Measurements from ENCODE around the gene CSNK1D.

CSNK1D gene

DNA sequence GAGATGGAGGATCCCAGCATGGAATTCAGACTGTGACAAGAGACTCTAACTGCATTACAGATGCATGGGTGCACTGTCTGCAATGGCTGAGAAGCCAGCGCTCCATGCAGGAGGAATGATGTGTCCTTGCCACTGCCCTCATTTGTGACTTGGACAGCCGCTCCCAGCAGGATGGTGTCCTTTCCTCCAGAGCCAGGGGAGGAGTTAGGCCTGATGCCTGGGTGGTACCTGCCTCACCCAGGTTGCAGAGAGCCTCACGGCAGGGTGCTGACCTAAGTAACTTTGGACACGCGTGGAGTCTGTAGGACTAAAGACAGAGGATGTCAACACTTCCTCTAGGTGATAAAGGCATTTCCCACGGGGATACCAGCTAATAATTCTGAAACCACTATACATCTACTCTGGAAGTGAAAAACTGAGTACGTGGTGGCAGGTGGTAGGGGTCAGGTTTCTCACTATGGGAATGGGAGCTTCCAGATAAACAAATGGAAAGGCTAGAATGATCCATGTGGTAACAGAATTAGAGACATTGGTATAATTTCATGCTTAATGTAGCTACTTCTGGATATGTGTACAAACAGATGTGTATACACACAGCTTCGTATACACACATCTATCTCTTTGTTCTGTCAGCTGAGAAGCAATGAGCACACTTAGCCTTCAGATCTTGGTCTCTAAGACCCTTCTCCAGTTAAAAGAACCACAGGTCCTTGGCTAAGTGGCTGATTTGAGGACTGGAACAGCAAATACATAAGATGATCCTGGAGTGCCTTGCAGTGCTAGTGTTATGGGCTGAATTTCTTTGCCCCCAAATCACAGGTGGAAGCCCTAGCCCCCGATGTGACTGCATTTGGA lies 13.7 kb upstream of the CSNK1D start:
- Histone ChIP-seq H3K27ac (ENCODE audit: low read depth, low read length) (peak overlapping the region; percentile 61), H3K9me3 (ENCODE audit: low read length) (no peaks in the 10 kb centered on the region), H3K9ac (ENCODE audit: low read length) (no peak overlapping the region), H3K4me3 (ENCODE audit: low read depth in 1 of 2, low read length in 2 of 2) (no peak overlapping the region), H3K27me3 (ENCODE audit: control insufficient read depth in 1 of 2, insufficient read depth in 2 of 2, low read length in 2 of 2) (no peaks in the 10 kb centered on the region), H3K36me3 (ENCODE audit: insufficient read depth, low read length) (no peaks in the 10 kb centered on the region), H3K4me1 (ENCODE audit: insufficient read depth, low read length) (peaks cover 25% of the 10 kb centered on the region)

DNA sequence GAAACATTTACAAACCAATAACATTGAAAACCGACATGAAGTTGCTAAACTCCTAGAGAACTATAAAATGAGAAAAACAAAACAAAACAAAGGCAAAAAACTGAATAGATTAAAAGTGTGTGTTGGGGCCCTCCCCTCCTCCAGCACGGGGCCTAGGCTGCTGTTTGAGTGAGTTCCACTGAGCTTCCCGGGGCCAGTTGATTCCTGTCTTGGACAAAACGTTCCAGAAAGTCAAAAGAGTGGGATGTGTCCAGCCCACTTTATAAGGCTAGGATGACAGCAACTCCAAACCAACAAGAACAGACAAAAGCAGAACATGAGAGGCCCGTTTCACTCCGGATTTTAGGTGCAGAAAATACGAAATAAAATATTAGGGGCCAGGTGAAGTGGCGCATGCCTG lies 11.6 kb upstream of the CSNK1D start:
- Histone ChIP-seq H3K36me3 (ENCODE audit: insufficient read depth, low read length) (no peaks in the 10 kb centered on the region), H3K9ac (ENCODE audit: low read length) (no peak overlapping the region), H3K4me3 (ENCODE audit: low read depth in 1 of 2, low read length in 2 of 2) (no peak overlapping the region), H3K4me1 (ENCODE audit: insufficient read depth, low read length) (peaks cover 18% of the 10 kb centered on the region), H3K9me3 (ENCODE audit: low read length) (no peaks in the 10 kb centered on the region), H3K27ac (ENCODE audit: low read depth, low read length) (no peak overlapping the region), H3K27me3 (ENCODE audit: control insufficient read depth in 1 of 2, insufficient read depth in 2 of 2, low read length in 2 of 2) (no peaks in the 10 kb centered on the region)

DNA sequence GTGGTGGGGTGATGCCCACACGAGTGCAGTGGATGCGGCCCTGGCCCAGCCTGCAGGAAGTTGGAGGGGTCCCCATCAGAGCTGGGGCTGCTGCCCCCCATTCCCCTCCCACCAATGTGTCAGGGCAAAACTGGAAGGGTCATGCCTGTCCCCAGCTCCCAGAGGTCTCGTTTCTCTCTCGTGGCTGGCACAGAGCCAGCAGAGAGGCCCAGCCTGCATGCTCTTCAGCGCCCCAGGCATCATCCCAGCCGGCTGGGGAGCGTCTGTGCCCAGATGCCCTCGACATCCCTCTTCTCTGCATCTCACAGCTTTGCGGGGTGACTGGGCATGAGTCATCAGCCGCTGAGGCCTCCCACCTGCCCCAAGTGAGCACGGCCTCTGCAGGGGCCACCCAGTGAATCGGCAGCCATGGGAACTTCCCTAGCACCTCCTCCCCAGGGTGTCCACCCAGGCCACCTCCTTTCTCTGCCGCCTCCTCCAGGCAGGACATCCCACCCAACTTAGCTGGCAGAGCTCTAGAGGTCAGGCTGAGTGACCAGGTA lies 9.8 kb upstream of the CSNK1D start:
- no peak overlapping the region for H3K27ac ChIP-seq (ENCODE audit: low read depth, low read length)
- H3K27me3 ChIP-seq (ENCODE audit: control insufficient read depth in 1 of 2, insufficient read depth in 2 of 2, low read length in 2 of 2): no peaks in the 10 kb centered on the region
- no peaks in the 10 kb centered on the region for H3K36me3 ChIP-seq (ENCODE audit: insufficient read depth, low read length)
- H3K9ac ChIP-seq (ENCODE audit: low read length): no peak overlapping the region
- no peaks in the 10 kb centered on the region for H3K9me3 ChIP-seq (ENCODE audit: low read length)
- H3K4me1 ChIP-seq (ENCODE audit: insufficient read depth, low read length): peaks cover 9% of the 10 kb centered on the region
- H3K4me3 ChIP-seq (ENCODE audit: low read depth in 1 of 2, low read length in 2 of 2): no peak overlapping the region

DNA sequence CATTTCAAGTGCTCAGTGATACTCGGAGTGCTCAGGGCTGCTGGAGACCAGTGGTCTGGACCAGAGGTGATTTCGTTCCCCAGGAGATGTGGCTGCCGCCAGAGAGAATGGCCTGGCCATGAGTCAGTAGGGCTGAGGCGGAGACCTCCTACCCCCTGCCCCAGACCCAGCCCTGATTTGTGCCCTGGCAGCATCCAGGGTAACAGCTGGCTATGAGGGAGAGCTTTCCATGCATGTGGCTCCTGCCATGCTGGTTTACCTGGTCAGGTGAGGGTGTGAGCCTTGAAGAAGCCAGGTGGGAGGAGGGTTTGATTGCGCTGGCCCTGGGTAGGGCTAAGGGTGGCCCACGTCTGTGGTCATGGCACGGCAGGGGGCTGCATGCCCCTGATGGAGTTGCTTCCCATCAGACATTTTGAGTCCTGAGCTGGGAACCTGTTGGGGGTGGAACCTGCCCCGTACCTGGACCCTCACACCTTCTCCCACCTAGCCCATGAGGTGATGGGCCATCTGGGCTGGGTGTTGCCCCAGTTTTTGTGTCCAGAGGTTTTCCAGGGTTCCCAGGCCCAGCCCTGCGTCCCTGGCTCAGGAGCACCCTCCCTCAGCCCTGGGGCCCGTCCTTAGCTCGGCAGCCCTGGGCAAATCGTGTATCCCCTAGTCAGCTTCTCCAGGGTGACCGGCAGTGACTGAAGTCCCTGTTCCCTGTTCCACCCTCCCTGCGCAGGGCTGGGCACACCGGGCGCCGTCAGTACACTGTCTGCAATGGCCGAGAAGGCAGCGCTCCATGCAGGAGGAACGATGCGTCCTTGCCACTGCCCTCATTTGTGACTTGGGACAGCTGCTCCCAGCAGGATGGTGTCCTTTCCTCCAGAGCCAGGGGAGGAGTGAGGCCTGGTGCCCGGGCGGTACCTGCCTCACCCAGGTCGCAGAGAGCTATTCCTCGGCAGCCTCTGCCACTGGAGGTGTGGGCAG lies 9.0 kb upstream of the CSNK1D start:
- Histone ChIP-seq H3K36me3 (ENCODE audit: insufficient read depth, low read length) (no peaks in the 10 kb centered on the region), H3K9me3 (ENCODE audit: low read length) (no peaks in the 10 kb centered on the region), H3K27me3 (ENCODE audit: control insufficient read depth in 1 of 2, insufficient read depth in 2 of 2, low read length in 2 of 2) (no peaks in the 10 kb centered on the region), H3K4me3 (ENCODE audit: low read depth in 1 of 2, low read length in 2 of 2) (no peak overlapping the region), H3K4me1 (ENCODE audit: insufficient read depth, low read length) (peaks cover 1% of the 10 kb centered on the region), H3K27ac (ENCODE audit: low read depth, low read length) (no peak overlapping the region), H3K9ac (ENCODE audit: low read length) (no peak overlapping the region)

DNA sequence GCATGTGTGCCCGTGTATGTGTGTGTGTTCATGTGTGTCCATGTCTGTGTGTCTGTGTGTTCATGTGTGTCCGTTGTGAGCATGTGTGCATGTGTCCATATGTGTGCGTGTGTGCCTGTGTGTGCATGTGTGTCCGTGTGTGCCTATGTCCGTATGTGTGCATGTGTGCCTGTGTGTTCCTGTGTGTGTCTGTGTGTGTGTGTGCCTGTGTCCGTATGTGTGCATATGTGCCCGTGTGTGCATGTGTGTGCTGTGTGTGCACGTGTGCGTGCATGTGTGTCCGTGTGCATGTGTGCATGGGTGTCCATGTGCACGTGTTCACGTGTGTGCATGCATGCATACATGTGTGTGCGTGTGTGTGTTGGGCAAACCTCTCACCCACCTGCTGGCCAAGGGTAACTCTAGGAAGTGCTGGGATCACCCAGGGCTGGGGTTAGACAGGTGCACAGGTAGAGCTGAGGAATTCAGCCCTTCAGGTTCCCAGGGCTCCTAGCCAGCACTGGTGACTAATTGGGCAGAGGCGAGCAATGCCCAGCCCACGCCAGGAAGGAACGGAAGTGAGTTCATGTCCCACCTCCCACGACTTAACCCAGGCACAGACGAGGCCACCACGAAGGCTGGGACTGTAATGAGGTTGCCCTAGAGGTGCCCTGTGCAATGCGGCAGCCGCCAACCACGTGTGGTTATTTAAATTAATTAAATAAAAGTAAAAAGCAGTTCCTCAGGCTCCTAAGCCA lies 8.2 kb upstream of the CSNK1D start:
- no peak overlapping the region for H3K4me3 ChIP-seq (ENCODE audit: low read depth in 1 of 2, low read length in 2 of 2)
- no peaks in the 10 kb centered on the region for H3K36me3 ChIP-seq (ENCODE audit: insufficient read depth, low read length)
- H3K27ac ChIP-seq (ENCODE audit: low read depth, low read length): no peak overlapping the region
- no peaks in the 10 kb centered on the region for H3K27me3 ChIP-seq (ENCODE audit: control insufficient read depth in 1 of 2, insufficient read depth in 2 of 2, low read length in 2 of 2)
- no peak overlapping the region for H3K9ac ChIP-seq (ENCODE audit: low read length)
- H3K9me3 ChIP-seq (ENCODE audit: low read length): no peaks in the 10 kb centered on the region
- H3K4me1 ChIP-seq (ENCODE audit: insufficient read depth, low read length): no peaks in the 10 kb centered on the region

DNA sequence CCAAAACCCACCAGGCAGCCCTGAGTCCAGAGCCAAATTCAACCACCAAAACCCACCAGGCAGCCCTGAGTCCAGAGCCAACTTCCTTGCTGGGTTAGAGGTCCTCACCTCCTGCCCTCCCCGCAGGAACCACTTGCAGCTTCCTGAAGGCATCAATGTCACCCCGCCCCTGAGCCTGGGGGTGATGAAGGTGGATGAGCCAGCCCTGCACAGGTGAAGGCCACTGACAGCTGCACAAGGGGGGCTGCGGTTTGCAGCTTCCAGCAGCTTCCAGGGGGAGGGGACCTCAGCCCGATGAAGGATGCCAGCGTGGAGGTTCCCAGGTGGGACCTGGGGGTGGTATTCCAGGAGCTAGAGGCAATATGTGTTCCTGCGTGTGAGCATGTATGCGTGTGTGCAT lies 7.6 kb upstream of the CSNK1D start:
- H3K4me3 ChIP-seq (ENCODE audit: low read depth in 1 of 2, low read length in 2 of 2): no peak overlapping the region
- no peaks in the 10 kb centered on the region for H3K4me1 ChIP-seq (ENCODE audit: insufficient read depth, low read length)
- no peaks in the 10 kb centered on the region for H3K27me3 ChIP-seq (ENCODE audit: control insufficient read depth in 1 of 2, insufficient read depth in 2 of 2, low read length in 2 of 2)
- H3K27ac ChIP-seq (ENCODE audit: low read depth, low read length): no peak overlapping the region
- H3K9ac ChIP-seq (ENCODE audit: low read length): no peak overlapping the region
- H3K36me3 ChIP-seq (ENCODE audit: insufficient read depth, low read length): no peaks in the 10 kb centered on the region
- no peaks in the 10 kb centered on the region for H3K9me3 ChIP-seq (ENCODE audit: low read length)

DNA sequence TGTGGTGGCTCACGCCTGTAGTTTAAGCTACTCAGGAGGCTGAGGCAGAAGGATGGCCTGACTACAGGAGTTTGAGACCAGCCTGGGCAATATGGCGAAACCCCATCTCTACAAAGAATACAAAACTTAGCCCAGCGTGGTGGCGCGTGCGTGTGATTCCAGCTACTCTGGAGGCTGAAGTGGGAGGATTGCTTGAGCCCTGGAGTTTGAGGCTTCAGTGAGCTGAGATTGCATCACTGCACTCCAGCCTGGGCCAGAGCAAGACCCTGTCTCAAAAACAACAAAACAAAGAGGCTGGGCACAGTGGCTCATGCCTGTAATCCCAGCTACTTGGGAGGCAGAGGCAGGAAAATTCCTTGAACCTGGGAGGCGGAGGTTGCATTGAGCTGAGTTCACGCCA lies 7.0 kb upstream of the CSNK1D start:
- Histone ChIP-seq H3K36me3 (ENCODE audit: insufficient read depth, low read length) (no peaks in the 10 kb centered on the region), H3K9me3 (ENCODE audit: low read length) (no peaks in the 10 kb centered on the region), H3K9ac (ENCODE audit: low read length) (no peak overlapping the region), H3K4me1 (ENCODE audit: insufficient read depth, low read length) (no peaks in the 10 kb centered on the region), H3K27ac (ENCODE audit: low read depth, low read length) (no peak overlapping the region), H3K27me3 (ENCODE audit: control insufficient read depth in 1 of 2, insufficient read depth in 2 of 2, low read length in 2 of 2) (no peaks in the 10 kb centered on the region), H3K4me3 (ENCODE audit: low read depth in 1 of 2, low read length in 2 of 2) (no peak overlapping the region)

DNA sequence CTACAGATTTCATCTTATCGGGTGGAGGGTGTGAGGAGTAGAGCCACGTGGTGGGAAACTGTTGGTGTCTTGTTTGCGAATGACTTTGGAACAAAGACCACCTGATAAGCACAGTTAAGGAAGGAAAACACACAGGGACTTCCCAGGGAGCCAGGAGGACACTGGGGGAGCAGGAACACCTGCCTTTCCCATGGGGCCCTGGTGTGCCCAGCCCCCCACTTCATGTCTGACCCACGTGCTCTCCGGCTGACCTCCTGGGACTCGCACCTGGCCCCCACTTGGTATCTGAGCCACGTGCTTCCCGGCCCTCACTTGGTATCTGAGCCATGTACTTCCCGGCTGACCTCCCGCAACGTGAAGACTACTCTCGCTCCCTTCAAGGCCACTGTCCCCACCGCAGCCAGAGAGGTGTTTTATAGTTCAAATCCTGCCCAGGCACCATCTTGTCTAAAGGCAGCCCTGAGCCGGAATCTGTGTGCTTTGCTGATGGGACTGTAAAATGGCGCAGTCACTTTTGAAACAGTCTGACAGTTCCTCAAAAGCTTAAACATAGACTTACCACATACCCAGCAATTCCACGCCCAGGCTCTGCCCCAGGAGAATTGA lies 5.4 kb upstream of the CSNK1D start:
- Histone ChIP-seq H3K9me3 (ENCODE audit: low read length) (no peaks in the 10 kb centered on the region), H3K4me3 (ENCODE audit: low read depth in 1 of 2, low read length in 2 of 2) (no peak overlapping the region), H3K27ac (ENCODE audit: low read depth, low read length) (no peak overlapping the region), H3K27me3 (ENCODE audit: control insufficient read depth in 1 of 2, insufficient read depth in 2 of 2, low read length in 2 of 2) (no peaks in the 10 kb centered on the region), H3K4me1 (ENCODE audit: insufficient read depth, low read length) (peaks cover 7% of the 10 kb centered on the region), H3K9ac (ENCODE audit: low read length) (no peak overlapping the region), H3K36me3 (ENCODE audit: insufficient read depth, low read length) (no peaks in the 10 kb centered on the region)

DNA sequence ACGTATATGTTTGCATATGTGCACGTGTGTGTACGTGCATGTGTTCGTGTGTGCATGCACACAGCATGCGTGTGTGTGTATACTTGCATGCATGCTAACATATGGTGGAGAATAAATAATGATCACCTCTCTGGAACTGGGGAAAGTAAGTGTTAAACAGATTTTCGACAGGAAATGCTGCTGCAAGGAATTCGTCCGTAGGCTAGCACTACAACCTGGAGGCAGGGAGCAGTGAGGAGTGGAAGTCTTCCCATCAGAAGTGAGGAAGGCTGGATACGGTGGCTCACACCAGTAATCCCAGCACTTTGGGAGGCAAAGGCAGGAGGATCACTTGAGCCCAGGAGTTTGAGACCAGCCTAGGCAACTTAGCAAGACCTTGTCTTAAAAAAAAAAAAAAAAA lies 4.8 kb upstream of the CSNK1D start:
- Histone ChIP-seq H3K27me3 (ENCODE audit: control insufficient read depth in 1 of 2, insufficient read depth in 2 of 2, low read length in 2 of 2) (no peaks in the 10 kb centered on the region), H3K4me1 (ENCODE audit: insufficient read depth, low read length) (peaks cover 7% of the 10 kb centered on the region), H3K9me3 (ENCODE audit: low read length) (no peaks in the 10 kb centered on the region), H3K9ac (ENCODE audit: low read length) (no peak overlapping the region), H3K4me3 (ENCODE audit: low read depth in 1 of 2, low read length in 2 of 2) (no peak overlapping the region), H3K27ac (ENCODE audit: low read depth, low read length) (no peak overlapping the region), H3K36me3 (ENCODE audit: insufficient read depth, low read length) (no peaks in the 10 kb centered on the region)

DNA sequence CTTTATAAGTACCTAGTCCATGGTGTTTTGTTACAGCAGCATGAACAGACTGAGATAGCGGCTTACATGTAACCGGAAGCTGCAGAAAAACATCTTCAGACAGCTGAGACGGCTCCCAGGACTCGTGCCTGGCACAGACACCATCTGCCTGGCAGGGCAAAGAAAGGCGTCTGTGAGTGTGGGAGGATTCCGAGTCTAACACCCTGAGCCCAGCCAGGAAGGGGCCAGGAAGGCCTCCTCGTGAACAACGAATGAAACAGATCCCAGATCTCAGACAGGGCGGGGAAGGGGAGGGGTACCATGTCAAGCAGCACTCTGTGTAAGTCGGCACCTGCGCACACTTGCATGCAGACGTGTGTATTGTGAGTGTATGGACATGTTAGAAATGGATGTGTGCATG lies 4.4 kb upstream of the CSNK1D start:
- Histone ChIP-seq H3K27me3 (ENCODE audit: control insufficient read depth in 1 of 2, insufficient read depth in 2 of 2, low read length in 2 of 2) (no peaks in the 10 kb centered on the region), H3K4me3 (ENCODE audit: low read depth in 1 of 2, low read length in 2 of 2) (no peak overlapping the region), H3K9ac (ENCODE audit: low read length) (no peak overlapping the region), H3K9me3 (ENCODE audit: low read length) (no peaks in the 10 kb centered on the region), H3K4me1 (ENCODE audit: insufficient read depth, low read length) (peaks cover 7% of the 10 kb centered on the region), H3K27ac (ENCODE audit: low read depth, low read length) (no peak overlapping the region), H3K36me3 (ENCODE audit: insufficient read depth, low read length) (no peaks in the 10 kb centered on the region)
